IMR-90 (cell line): Measurements from ENCODE around the gene CACNA2D4. TPM values are rescaled to one million over a fixed set of nuclear protein-coding genes. Genes with fewer than 3 reads are reported as not detected.
A peak's percentile ranks its signal among the peaks of the same experiment; 100 is the strongest.

ENCODE experiments used
- ATAC-seq: fragments of 200-7000 bp; cut with Tn5 transposase; 2 replicates; pipeline ENCODE4 v1.9.1; 2020; ENCODE audit warnings: low read depth, mild to moderate bottlenecking, moderate library complexity
- BruUV-seq: library from RNA; stranded (reverse); fragments of 400-500 nt; replicated peaks from 2 replicates; lab custom pipeline; 2021; lab: Mats Ljungman, UMichigan
- CTCF ChIA-PET: fragments of 300-600 bp; formaldehyde crosslinking; extraction: SDS; loops from one replicate; lab custom pipeline; 2021; ENCODE audit warnings: antibody characterized with exemption; lab: Yijun Ruan, JAX
- POLR2A ChIA-PET: fragments of 300-600 bp; sonication (Branson Sonifier 250); formaldehyde crosslinking; loops from one replicate; lab custom pipeline; 2022; ENCODE audit warnings: antibody characterized with exemption; ENCODE audit not compliant: unreplicated experiment; lab: Charles Lee
- DNase-seq: peaks from one replicate; pipeline ENCODE4 v3.0.0; 2013
- H2AFZ ChIP-seq: replicated peaks from 2 replicates; pipeline ENCODE3; 2013; ENCODE audit warnings: low read length, mild to moderate bottlenecking; ENCODE audit not compliant: poor library complexity
- H2AK5ac ChIP-seq: 2 replicates; pipeline ENCODE4 v1.6.1; 2013; ENCODE audit warnings: low read depth, low read length, inconsistent platforms
- H2AK9ac ChIP-seq: replicated peaks from 2 replicates; pipeline ENCODE3; 2013; ENCODE audit warnings: mild to moderate bottlenecking, low read depth, low read length, moderate library complexity; ENCODE audit not compliant: poor library complexity
- H2BK120ac ChIP-seq: 2 replicates; pipeline ENCODE4 v1.6.1; 2013; ENCODE audit warnings: low read depth, low read length, inconsistent platforms
- H2BK15ac ChIP-seq: 3 replicates; pipeline ENCODE4 v1.6.1; 2013; ENCODE audit warnings: low read depth, low read length, inconsistent platforms
- H2BK20ac ChIP-seq: 2 replicates; pipeline ENCODE4 v1.6.1; 2013; ENCODE audit warnings: low read depth, mild to moderate bottlenecking, inconsistent platforms, low read length, moderate library complexity
- H2BK5ac ChIP-seq: 2 replicates; pipeline ENCODE4 v1.6.1; 2013; ENCODE audit warnings: mild to moderate bottlenecking, low read depth, low read length, inconsistent platforms; ENCODE audit not compliant: poor library complexity, severe bottlenecking
- H3K14ac ChIP-seq: replicated peaks from 2 replicates; pipeline ENCODE4 v1.6.1; 2013; ENCODE audit warnings: low read depth, low read length, inconsistent platforms
- H3K18ac ChIP-seq: 2 replicates; pipeline ENCODE4 v1.6.1; 2013; ENCODE audit warnings: low read depth, low read length, control low read depth
- H3K23ac ChIP-seq: 2 replicates; pipeline ENCODE4 v1.6.1; 2013; ENCODE audit warnings: low read depth, low read length, inconsistent platforms
- H3K27ac ChIP-seq: 2 replicates; pipeline ENCODE4 v1.5.1; 2013; ENCODE audit warnings: mild to moderate bottlenecking, control low read depth, low read length; ENCODE audit not compliant: insufficient read depth
- H3K27me3 ChIP-seq: 2 replicates; pipeline ENCODE4 v1.6.1; 2013; ENCODE audit warnings: low read length; ENCODE audit not compliant: control insufficient read depth, insufficient read depth
- H3K36me3 ChIP-seq: 2 replicates; pipeline ENCODE4 v1.6.1; 2013; ENCODE audit warnings: low read length, mixed read lengths; ENCODE audit not compliant: control insufficient read depth, insufficient read depth
- H3K4ac ChIP-seq: 2 replicates; pipeline ENCODE4 v1.6.1; 2013; ENCODE audit warnings: low read depth, low read length, inconsistent platforms
- H3K4me1 ChIP-seq: 2 replicates; pipeline ENCODE4 v1.6.1; 2013; ENCODE audit warnings: low read length, mixed read lengths; ENCODE audit not compliant: control insufficient read depth, insufficient read depth
- H3K4me2 ChIP-seq: 2 replicates; pipeline ENCODE4 v1.6.1; 2013; ENCODE audit warnings: low read depth, mild to moderate bottlenecking, control low read depth, low read length, moderate library complexity
- H3K4me3 ChIP-seq: 2 replicates; pipeline ENCODE4 v1.5.1; 2013; ENCODE audit warnings: low read depth, mild to moderate bottlenecking, control low read depth, low read length, moderate library complexity; ENCODE audit not compliant: insufficient read depth
- H3K56ac ChIP-seq: 2 replicates; pipeline ENCODE4 v1.6.1; 2013; ENCODE audit warnings: low read length, inconsistent platforms; ENCODE audit not compliant: insufficient read depth; ENCODE audit errors: extremely low read depth
- H3K79me1 ChIP-seq, 2 experiments: 2 replicates each; pipeline ENCODE4 v1.6.1; 2013; ENCODE audit warnings: low read length in 2 of 2, inconsistent platforms in 1 of 2, low read depth in 1 of 2
- H3K9ac ChIP-seq: 2 replicates; pipeline ENCODE4 v1.6.1; 2013; ENCODE audit warnings: low read depth, low read length, control low read depth
- H3K9me1 ChIP-seq: 2 replicates; pipeline ENCODE4 v1.6.1; 2013; ENCODE audit warnings: low read length, inconsistent platforms; ENCODE audit not compliant: insufficient read depth
- H3K9me3 ChIP-seq: 2 replicates; pipeline ENCODE4 v1.6.1; 2013; ENCODE audit warnings: low read length; ENCODE audit not compliant: control insufficient read depth, insufficient read depth
- H4K20me1 ChIP-seq: 2 replicates; pipeline ENCODE4 v1.6.1; 2013; ENCODE audit warnings: low read length, inconsistent platforms; ENCODE audit not compliant: insufficient read depth
- H4K5ac ChIP-seq: 2 replicates; pipeline ENCODE4 v1.6.1; 2013; ENCODE audit warnings: mild to moderate bottlenecking, low read depth, low read length, control low read depth
- H4K8ac ChIP-seq, 2 experiments: 2 replicates each; pipeline ENCODE4 v1.6.1; 2013; ENCODE audit warnings: low read depth in 2 of 2, low read length in 2 of 2, control low read depth in 1 of 2, inconsistent platforms in 1 of 2
- H4K91ac ChIP-seq: 2 replicates; pipeline ENCODE4 v1.6.1; 2013; ENCODE audit warnings: low read depth, low read length, inconsistent platforms; ENCODE audit not compliant: insufficient read depth
- CEBPB ChIP-seq: IDR thresholded peaks from 2 replicates; pipeline ENCODE4 v1.6.1; 2012; ENCODE audit warnings: low read depth, low read length, improper control_type of control experiment
- ELK1 ChIP-seq: fragments of 150-350 bp; IDR thresholded peaks from 2 replicates; pipeline ENCODE4 v1.6.1; 2016; ENCODE audit warnings: low read depth, mild to moderate bottlenecking, low read length, moderate library complexity, borderline replicate concordance
- NFE2L2 ChIP-seq: fragments of 150-350 bp; IDR thresholded peaks from 2 replicates; pipeline ENCODE4 v1.6.1; 2016; ENCODE audit warnings: low read depth, mild to moderate bottlenecking, low read length
- POLR2A ChIP-seq: IDR thresholded peaks from 2 replicates; pipeline ENCODE4 v1.6.1; 2012; ENCODE audit warnings: mild to moderate bottlenecking, low read depth, low read length
- WGBS, 2 experiments: methylation state at CpG; one replicate each; pipeline versions ENCODE4 v1.1.5 to v1.1.7; 2013; ENCODE audit warnings: missing lambda C conversion rate in 2 of 2; ENCODE audit not compliant: insufficient read length in 1 of 2; ENCODE audit errors: extremely low coverage in 2 of 2; 5-methylcytosine and 5-hydroxymethylcytosine counted together
- dilution Hi-C: fragments of 300-500 bp; cut with HindIII; formaldehyde crosslinking; loops from one replicate; pipeline ENCODE4 v1.14.3; 2018; ENCODE audit warnings: low sequenced_read_pairs; ENCODE audit not compliant: unreplicated experiment
- in situ Hi-C: fragments of 300-500 bp; cut with MboI; formaldehyde crosslinking; loops from 3 replicates; pipeline ENCODE4 v1.14.3; 2019; ENCODE audit warnings: low sequenced_read_pairs, inconsistent platforms, mixed read lengths
- intact Hi-C: fragments of 100-400 bp; cut with micrococcal nuclease; formaldehyde crosslinking; loops from 2 replicates; pipeline ENCODE4 v1.10.0; 2022
- polyA plus RNA-seq, 3 experiments: library from polyadenylated mRNA; depleted of rRNA; stranded (reverse); fragments of >200 nt; gene quantifications; 2 replicates each; pipeline ENCODE4 v1.2.3, GENCODE V29; 2012; ENCODE audit warnings: low replicate concordance in 1 of 3
- total RNA-seq: library from RNA; depleted of rRNA; stranded (reverse); fragments of >200 nt; gene quantifications from 2 replicates; pipeline ENCODE4 v1.2.3, GENCODE V29; 2012
- TF ChIP-seq, protein P1 (sequence below): conservative IDR thresholded peaks from 2 replicates; pipeline ENCODE4 v1.5.1; 2012; ENCODE audit warnings: mild to moderate bottlenecking, low read depth, low read length, improper control_type of control experiment

CACNA2D4 gene
- total and polyA plus RNA-seq, 2 of the 4 experiments (the other 2 are of a cell fraction) = 0.18 to 0.22 TPM

DNA sequence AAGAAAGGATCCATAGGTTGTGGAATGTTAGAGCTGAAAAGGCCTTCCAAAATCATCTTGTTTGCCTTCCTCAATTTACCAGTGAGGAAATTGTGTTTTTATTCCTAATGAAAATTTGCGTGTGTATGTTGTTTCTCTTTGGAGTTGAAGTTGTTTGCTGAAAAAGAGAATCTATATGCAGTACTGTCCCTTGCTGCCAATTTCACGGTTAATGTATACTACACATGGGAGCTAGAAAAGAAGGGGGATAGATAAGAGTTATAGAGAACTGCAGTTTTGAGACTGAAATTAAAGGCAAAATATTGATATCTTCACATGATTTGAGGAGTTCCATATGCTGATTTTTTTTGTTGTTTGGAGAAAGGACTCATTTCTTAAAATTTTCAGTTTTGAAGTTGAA lies 160.1 kb downstream of the CACNA2D4 start:
- H3K4me3 ChIP-seq = no peak overlapping the region
- dilution Hi-C loops = no loop called here
- no peak overlapping the region for H3K9ac ChIP-seq
- H4K8ac ChIP-seq = peak overlapping the region in 1 of 2 experiments; percentile 37; a peak in 1 of 4 replicates
- H2BK120ac ChIP-seq = no peak overlapping the region
- H3K56ac ChIP-seq = no peak overlapping the region
- H3K4me1 ChIP-seq = peaks cover 2% of the 10 kb centered on the region
- no peaks in the 10 kb centered on the region for H4K20me1 ChIP-seq
- peaks cover 13 to 45% of the 10 kb centered on the region in 2 experiments for H3K79me1 ChIP-seq
- peaks cover 8% of the 10 kb centered on the region for H3K36me3 ChIP-seq
- no peak overlapping the region for H2BK15ac ChIP-seq
- no peak overlapping the region for H2AFZ ChIP-seq
- TF ChIP-seq ELK1 = no peak
- TF ChIP-seq, protein P1, sequence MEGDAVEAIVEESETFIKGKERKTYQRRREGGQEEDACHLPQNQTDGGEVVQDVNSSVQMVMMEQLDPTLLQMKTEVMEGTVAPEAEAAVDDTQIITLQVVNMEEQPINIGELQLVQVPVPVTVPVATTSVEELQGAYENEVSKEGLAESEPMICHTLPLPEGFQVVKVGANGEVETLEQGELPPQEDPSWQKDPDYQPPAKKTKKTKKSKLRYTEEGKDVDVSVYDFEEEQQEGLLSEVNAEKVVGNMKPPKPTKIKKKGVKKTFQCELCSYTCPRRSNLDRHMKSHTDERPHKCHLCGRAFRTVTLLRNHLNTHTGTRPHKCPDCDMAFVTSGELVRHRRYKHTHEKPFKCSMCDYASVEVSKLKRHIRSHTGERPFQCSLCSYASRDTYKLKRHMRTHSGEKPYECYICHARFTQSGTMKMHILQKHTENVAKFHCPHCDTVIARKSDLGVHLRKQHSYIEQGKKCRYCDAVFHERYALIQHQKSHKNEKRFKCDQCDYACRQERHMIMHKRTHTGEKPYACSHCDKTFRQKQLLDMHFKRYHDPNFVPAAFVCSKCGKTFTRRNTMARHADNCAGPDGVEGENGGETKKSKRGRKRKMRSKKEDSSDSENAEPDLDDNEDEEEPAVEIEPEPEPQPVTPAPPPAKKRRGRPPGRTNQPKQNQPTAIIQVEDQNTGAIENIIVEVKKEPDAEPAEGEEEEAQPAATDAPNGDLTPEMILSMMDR = no peak
- TF ChIP-seq POLR2A = no peak
- no peak for TF ChIP-seq NFE2L2
- TF ChIP-seq CEBPB = no peak
- no peaks in the 10 kb centered on the region for H3K27me3 ChIP-seq
- no peak overlapping the region; the same call in 1 of the 2 replicates for H3K14ac ChIP-seq
- H3K9me3 ChIP-seq = no peaks in the 10 kb centered on the region
- no peak for ATAC-seq
- H4K5ac ChIP-seq = no peak overlapping the region
- POLR2A ChIA-PET = no interaction called here
- DNase-seq = no peak
- no CpG with 5 or more reads among the region's 2 CpGs for WGBS, 2 experiments
- peak overlapping the region; percentile 18; the same call in 1 of the 2 replicates for H3K27ac ChIP-seq
- in situ Hi-C loops = no loop called here
- no peak overlapping the region for H3K18ac ChIP-seq
- H2AK9ac ChIP-seq = no peak overlapping the region
- H3K9me1 ChIP-seq = peaks cover 9% of the 10 kb centered on the region
- no peak overlapping the region for H3K23ac ChIP-seq
- intact Hi-C loops = loop anchor here (5.0 kb wide), 1 partner anchor 36 kb away; no protein-coding TSS in a partner anchor
- H3K4ac ChIP-seq = no peak overlapping the region; the same call in 1 of the 2 replicates
- BruUV-seq = no TSS peak
- H3K4me2 ChIP-seq = peak overlapping the region; percentile 36; the same call in 1 of the 2 replicates
- no peak overlapping the region for H4K91ac ChIP-seq
- H2BK5ac ChIP-seq = peak overlapping the region; percentile 47
- H2AK5ac ChIP-seq = no peak overlapping the region
- CTCF ChIA-PET = no interaction called here
- no peak overlapping the region; the same call in 1 of the 2 replicates for H2BK20ac ChIP-seq
